H1 (cell line): ENCODE measurements around the gene NOP9. TPM values are rescaled to one million over a fixed set of nuclear protein-coding genes. Genes with fewer than 3 reads are reported as not detected.

Source experiments
- CTCF ChIA-PET: fragments of 300-600 bp; sonication (Branson Sonifier 250); formaldehyde crosslinking; loops from one replicate; lab custom pipeline; 2021; ENCODE audit not compliant: partially characterized antibody; lab: Charles Lee
- POLR2A ChIA-PET: fragments of 300-600 bp; sonication (Branson Sonifier 250); formaldehyde crosslinking; loops from one replicate; lab custom pipeline; 2021; ENCODE audit warnings: inconsistent platforms; ENCODE audit not compliant: partially characterized antibody; lab: Charles Lee
- DNase-seq, 2 experiments: peaks; one replicate each; pipeline versions ENCODE4 v3.0.0 to v3.0.0-alpha.2; 2010 to 2022; ENCODE audit warnings: low spot score in 2 of 2, low read depth in 1 of 2, mixed read lengths in 1 of 2
- FAIRE-seq: peaks from 2 replicates; lab custom pipeline; 2011; peaks lifted over from hg19 to GRCh38; lab: Jason Lieb, UNC
- H2AFZ ChIP-seq: 2 replicates; pipeline ENCODE4 v1.8.1; 2012; ENCODE audit warnings: low read length, inconsistent platforms
- H2AK5ac ChIP-seq: 2 replicates; pipeline ENCODE4 v1.6.1; 2013; ENCODE audit warnings: low read depth, low read length
- H2BK120ac ChIP-seq: replicated peaks from 2 replicates; pipeline ENCODE3; 2013; ENCODE audit warnings: low read depth, low read length, inconsistent platforms
- H2BK12ac ChIP-seq: 2 replicates; pipeline ENCODE4 v1.6.1; 2013; ENCODE audit warnings: low read depth, low read length
- H2BK15ac ChIP-seq: 2 replicates; pipeline ENCODE4 v1.6.1; 2013; ENCODE audit warnings: low read length
- H2BK20ac ChIP-seq: 2 replicates; pipeline ENCODE4 v1.6.1; 2013; ENCODE audit warnings: low read length
- H2BK5ac ChIP-seq: 2 replicates; pipeline ENCODE4 v1.6.1; 2013; ENCODE audit warnings: low read depth, low read length
- H3K14ac ChIP-seq: 2 replicates; pipeline ENCODE4 v1.6.1; 2013; ENCODE audit warnings: inconsistent platforms; ENCODE audit not compliant: insufficient read length
- H3K18ac ChIP-seq: 2 replicates; pipeline ENCODE4 v1.6.1; 2013; ENCODE audit warnings: low read length; ENCODE audit errors: extremely low read depth
- H3K23ac ChIP-seq: 2 replicates; pipeline ENCODE4 v1.6.1; 2013; ENCODE audit warnings: inconsistent platforms; ENCODE audit not compliant: insufficient read length
- H3K23me2 ChIP-seq: 2 replicates; pipeline ENCODE4 v1.6.1; 2013; ENCODE audit warnings: low read depth, low read length
- H3K27ac ChIP-seq: 2 replicates; pipeline ENCODE4 v1.6.1; 2011; ENCODE audit warnings: low read depth, low read length, inconsistent platforms
- H3K27me3 ChIP-seq, 4 experiments: replicated peaks in 1 of 4; 1 replicate in 1 of 4; 2 replicates in 3 of 4; pipeline versions ENCODE4 v1.6.1 to v1.8.1; 2011 to 2013; ENCODE audit warnings: low read length in 3 of 4, mild to moderate bottlenecking in 3 of 4, inconsistent platforms in 2 of 4, mixed read lengths in 2 of 4, moderate library complexity in 1 of 4; ENCODE audit not compliant: control insufficient read depth in 3 of 4, insufficient read depth in 3 of 4; ENCODE audit errors: extremely low read depth in 1 of 4
- H3K36me3 ChIP-seq, 4 experiments: 2 replicates each; pipeline versions ENCODE4 v1.6.1 to v1.8.1; 2011 to 2013; ENCODE audit warnings: mild to moderate bottlenecking in 4 of 4, low read length in 3 of 4, moderate library complexity in 2 of 4, control low read depth in 1 of 4, inconsistent platforms in 1 of 4; ENCODE audit not compliant: insufficient read depth in 4 of 4, control insufficient read depth in 2 of 4
- H3K4ac ChIP-seq: replicated peaks from 2 replicates; pipeline ENCODE3; 2013; ENCODE audit warnings: low read length, low read depth, mixed read lengths, inconsistent platforms; ENCODE audit not compliant: insufficient read length
- H3K4me1 ChIP-seq, 4 experiments: replicated peaks in 1 of 4; 1 replicate in 1 of 4; 2 replicates in 3 of 4; pipeline versions ENCODE4 v1.6.1 to v1.8.1; 2011 to 2013; ENCODE audit warnings: low read length in 3 of 4, inconsistent platforms in 2 of 4, mixed read lengths in 1 of 4; ENCODE audit not compliant: insufficient read depth in 4 of 4, control insufficient read depth in 3 of 4
- H3K4me2 ChIP-seq, 2 experiments: 2 replicates each; pipeline versions ENCODE4 v1.6.1 to v1.8.1; 2011 to 2013; ENCODE audit warnings: low read depth in 2 of 2, low read length in 2 of 2, control low read depth in 1 of 2, inconsistent platforms in 1 of 2, mild to moderate bottlenecking in 1 of 2; ENCODE audit not compliant: insufficient read depth in 1 of 2
- H3K4me3 ChIP-seq, 4 experiments: fragments of 200-600, 300-600 bp in 1 of 4; sonication (generic), shearing (Covaris generic), sonication (Bioruptor Twin) in 1 of 4; 2 replicates each; pipeline versions ENCODE4 v1.5.1 to v1.8.1; 2011 to 2016; ENCODE audit warnings: low read length in 4 of 4, low read depth in 3 of 4, control low read depth in 2 of 4, inconsistent platforms in 2 of 4, mild to moderate bottlenecking in 2 of 4, mixed read lengths in 1 of 4, moderate library complexity in 1 of 4; ENCODE audit not compliant: insufficient read depth in 2 of 4; ENCODE audit errors: extremely low read depth in 1 of 4
- H3K56ac ChIP-seq: replicated peaks from 2 replicates; pipeline ENCODE3; 2013; ENCODE audit warnings: low read depth, mild to moderate bottlenecking, mixed read lengths, low read length, inconsistent platforms; ENCODE audit not compliant: insufficient read length
- H3K79me1 ChIP-seq: 2 replicates; pipeline ENCODE4 v1.6.1; 2013; ENCODE audit warnings: low read depth, low read length, control low read depth
- H3K79me2 ChIP-seq, 2 experiments: 2 replicates each; pipeline versions ENCODE4 v1.6.1 to v1.8.1; 2012 to 2013; ENCODE audit warnings: low read length in 2 of 2, mild to moderate bottlenecking in 2 of 2, inconsistent platforms in 1 of 2; ENCODE audit not compliant: insufficient read depth in 2 of 2, control insufficient read depth in 1 of 2
- H3K9ac ChIP-seq, 4 experiments: replicated peaks in 1 of 4; 1 replicate in 1 of 4; 2 replicates in 3 of 4; pipeline versions ENCODE4 v1.6.1 to v1.8.1; 2011 to 2013; ENCODE audit warnings: low read depth in 3 of 4, low read length in 3 of 4, control low read depth in 2 of 4, mild to moderate bottlenecking in 2 of 4, moderate library complexity in 2 of 4, inconsistent platforms in 1 of 4; ENCODE audit errors: extremely low read depth in 1 of 4
- H3K9me3 ChIP-seq, 2 experiments: 2 replicates each; pipeline versions ENCODE4 v1.6.1 to v1.8.1; 2012 to 2013; ENCODE audit warnings: mild to moderate bottlenecking in 2 of 2, moderate library complexity in 2 of 2, control low read depth in 1 of 2, inconsistent platforms in 1 of 2, low read depth in 1 of 2, low read length in 1 of 2, mixed read lengths in 1 of 2; ENCODE audit not compliant: insufficient read depth in 2 of 2
- H4K20me1 ChIP-seq, 2 experiments: replicated peaks in 1 of 2; 2 replicates each; pipeline versions ENCODE3 to v1.8.1; 2011 to 2013; ENCODE audit warnings: inconsistent platforms in 2 of 2, low read length in 2 of 2, mild to moderate bottlenecking in 1 of 2; ENCODE audit not compliant: insufficient read depth in 2 of 2, control insufficient read depth in 1 of 2
- H4K5ac ChIP-seq: 2 replicates; pipeline ENCODE4 v1.6.1; 2013; ENCODE audit warnings: low read length, low read depth, mixed read lengths, inconsistent platforms; ENCODE audit not compliant: insufficient read length
- H4K8ac ChIP-seq: 2 replicates; pipeline ENCODE4 v1.8.0; 2013; ENCODE audit warnings: mild to moderate bottlenecking, moderate library complexity, low read length, inconsistent platforms; ENCODE audit not compliant: insufficient read depth; ENCODE audit errors: extremely low read depth
- H4K91ac ChIP-seq: replicated peaks from 2 replicates; pipeline ENCODE3; 2013; ENCODE audit warnings: low read length, mixed read lengths, inconsistent platforms; ENCODE audit not compliant: insufficient read length
- BACH1 ChIP-seq: IDR thresholded peaks from 2 replicates; pipeline ENCODE4 v1.6.1; 2012; ENCODE audit warnings: low read length, improper control_type of control experiment
- E2F6 ChIP-seq: IDR thresholded peaks from 2 replicates; pipeline ENCODE4 v1.6.1; 2012; ENCODE audit warnings: inconsistent platforms
- JUN ChIP-seq: IDR thresholded peaks from 2 replicates; pipeline ENCODE4 v1.6.1; 2011; ENCODE audit warnings: low read depth, mild to moderate bottlenecking, improper control_type of control experiment, low read length
- KDM1A ChIP-seq: fragments of 200-600, 300-600 bp; sonication (generic); IDR thresholded peaks from 2 replicates; pipeline ENCODE4 v1.7.1; 2016; ENCODE audit warnings: mild to moderate bottlenecking, low read length, borderline replicate concordance
- KDM4A ChIP-seq: IDR thresholded peaks from one replicate; pipeline ENCODE4 v1.7.1; 2012; ENCODE audit warnings: low read depth, mild to moderate bottlenecking, moderate library complexity, low read length, inconsistent platforms; ENCODE audit not compliant: severe bottlenecking
- KDM5A ChIP-seq: fragments of 200-600 bp; IDR thresholded peaks from 2 replicates; pipeline ENCODE4 v1.7.1; 2012; ENCODE audit warnings: mild to moderate bottlenecking, low read length, inconsistent platforms, mixed read lengths
- POU5F1 ChIP-seq: IDR thresholded peaks from 2 replicates; pipeline ENCODE4 v1.6.1; 2011; ENCODE audit warnings: low read depth, mild to moderate bottlenecking, low read length, moderate library complexity
- RBBP5 ChIP-seq: IDR thresholded peaks from 2 replicates; pipeline ENCODE4 v1.7.1; 2012; ENCODE audit warnings: low read depth, mild to moderate bottlenecking, inconsistent platforms, low read length, moderate library complexity, borderline replicate concordance
- RNF2 ChIP-seq: fragments of 200-900, 300-1000 bp; sonication (generic); IDR thresholded peaks from 2 replicates; pipeline ENCODE4 v1.7.1; 2016; ENCODE audit warnings: borderline replicate concordance, low read depth, mild to moderate bottlenecking, antibody characterized with exemption, low read length; ENCODE audit not compliant: poor library complexity, severe bottlenecking; ENCODE audit errors: missing control alignments
- SP2 ChIP-seq: IDR thresholded peaks from 2 replicates; pipeline ENCODE4 v1.6.1; 2012; ENCODE audit warnings: mild to moderate bottlenecking, low read length, inconsistent platforms
- TAF1 ChIP-seq: IDR thresholded peaks from 2 replicates; pipeline ENCODE4 v1.6.1; 2011; ENCODE audit warnings: mild to moderate bottlenecking, low read depth, low read length
- TBP ChIP-seq: IDR thresholded peaks from 2 replicates; pipeline ENCODE4 v1.6.1; 2011; ENCODE audit warnings: low read depth, low read length, improper control_type of control experiment
- WGBS, 2 experiments: shearing (Covaris generic) in 1 of 2; methylation state at CpG; one replicate each; pipeline versions ENCODE4 v1.1.6 to v1.1.7; 2013 to 2015; ENCODE audit warnings: low lambda C conversion rate in 2 of 2, mixed read lengths in 2 of 2, inconsistent platforms in 1 of 2, low coverage in 1 of 2, missing lambda C conversion rate in 1 of 2; ENCODE audit not compliant: insufficient replicate concordance in 2 of 2, insufficient coverage in 1 of 2, insufficient read length in 1 of 2; ENCODE audit errors: extremely low coverage in 1 of 2, missing lambda C conversion rate in 1 of 2; 5-methylcytosine and 5-hydroxymethylcytosine counted together
- polyA plus RNA-seq, 7 experiments: library from polyadenylated mRNA; depleted of rRNA in 3 of 7; stranded (reverse) in 5 of 7; unstranded in 2 of 7; fragments of >200 nt in 5 of 7; fragments of 200-250 nt in 2 of 7; gene quantifications; 1 replicate in 5 of 7; 2 replicates in 1 of 7; 4 replicates in 1 of 7; pipeline versions ENCODE4 v1.2.1 to v1.2.3, GENCODE V29; 2011 to 2013; ENCODE audit warnings: missing spikeins in 2 of 7, mixed read lengths in 2 of 7
- total RNA-seq: library from RNA; stranded (reverse); fragmentation: NEBNext Ultra II Directional; extraction: Animal tissue kit (Norgen Biotek cat#: 25700); gene quantifications from 2 replicates; pipeline ENCODE4 v1.2.1, GENCODE V29; 2021

NOP9 gene
- total and polyA plus RNA-seq, 2 of the 8 experiments (the other 6 are each of a cell fraction or from before 2014, with no cell fraction given) = 17.8 to 34.8 TPM

GRCh38 chr14:24254630-24255392, 44.8 kb upstream of the NOP9 start:
- H3K4me1 ChIP-seq = no peaks in the 10 kb centered on the region; a peak in 1 of 7 replicates
- peaks cover 0 to 2% of the 10 kb centered on the region in 2 experiments for H4K20me1 ChIP-seq
- no peaks in the 10 kb centered on the region for H3K36me3 ChIP-seq
- H2BK120ac ChIP-seq = no peak overlapping the region
- H3K4me3 ChIP-seq = no peak overlapping the region
- no peak overlapping the region for H2AK5ac ChIP-seq
- no peak overlapping the region for H3K56ac ChIP-seq
- ChIA-PET POLR2A (interaction anchor here (0.6 kb wide), 1 partner anchor 12 kb away, joined by 3 read pairs; no protein-coding TSS in a partner anchor), CTCF (interaction anchor here (0.9 to 6.0 kb wide), 6 partner anchors 10 to 53 kb away, joined by 3 to 63 read pairs (median 26); partner anchors contain the start of genes CIDEB, DHRS1, NOP9 and RABGGTA)
- H3K79me1 ChIP-seq = no peaks in the 10 kb centered on the region
- no peaks in the 10 kb centered on the region for H3K79me2 ChIP-seq
- no peak overlapping the region for H3K9ac ChIP-seq
- H2BK12ac ChIP-seq = no peak overlapping the region
- no peak overlapping the region for H3K27ac ChIP-seq
- no peak overlapping the region for H3K14ac ChIP-seq
- H3K4ac ChIP-seq = no peak overlapping the region
- no peak overlapping the region for H4K8ac ChIP-seq
- H3K9me3 ChIP-seq = no peaks in the 10 kb centered on the region
- H2BK15ac ChIP-seq = no peak overlapping the region
- H4K5ac ChIP-seq = no peak overlapping the region
- H2BK5ac ChIP-seq = no peak overlapping the region
- no peak for FAIRE-seq
- H3K4me2 ChIP-seq = no peak overlapping the region
- no peak overlapping the region for H2AFZ ChIP-seq
- H3K27me3 ChIP-seq = no peaks in the 10 kb centered on the region; a peak in 1 of 7 replicates
- H3K23me2 ChIP-seq = no peaks in the 10 kb centered on the region
- WGBS, 2 experiments = 91% methylated on average over 19 of the region's 19 CpGs; no CpG with 5 or more reads in 1 of the 2 experiments
- no peak for DNase-seq
- no peak overlapping the region for H3K18ac ChIP-seq
- no peak overlapping the region for H2BK20ac ChIP-seq
- no peak overlapping the region for H3K23ac ChIP-seq
- peak overlapping the region; percentile 10 for H4K91ac ChIP-seq
- TF ChIP-seq JUN (no peak), KDM1A (no peak), POU5F1 (no peak), RBBP5 (no peak), RNF2 (no peak), E2F6 (no peak), TBP (no peak), KDM4A (no peak), BACH1 (no peak), SP2 (no peak), KDM5A (no peak), TAF1 (no peak)
